Keratinocyte (primary cell): ENCODE measurements around the gene SLC30A3. TPM values are rescaled to one million over a fixed set of nuclear protein-coding genes. Genes with fewer than 3 reads are reported as not detected.

Source experiments
- DNase-seq: peaks from one replicate; pipeline ENCODE4 v3.0.0-alpha.2; 2011; ENCODE audit warnings: low read depth, missing footprints, low spot score
- FAIRE-seq: peaks from 2 replicates; lab custom pipeline; 2011; peaks lifted over from hg19 to GRCh38; lab: Jason Lieb, UNC
- H2AFZ ChIP-seq: 2 replicates; pipeline ENCODE4 v1.6.0; 2012; ENCODE audit warnings: low read length, control low read depth, inconsistent platforms; ENCODE audit not compliant: control insufficient read depth
- H3K27ac ChIP-seq: 2 replicates; pipeline ENCODE4 v1.5.1; 2011; ENCODE audit warnings: low read length; ENCODE audit not compliant: control insufficient read depth, insufficient read depth
- H3K27me3 ChIP-seq: 3 replicates; pipeline ENCODE4 v1.6.0; 2011; ENCODE audit warnings: low read length; ENCODE audit not compliant: control insufficient read depth, insufficient read depth; ENCODE audit errors: extremely low read depth
- H3K36me3 ChIP-seq, 2 experiments: 2 replicates in 1 of 2; 3 replicates in 1 of 2; pipeline ENCODE4 v1.5.1; 2011; ENCODE audit warnings: low read length in 2 of 2, mild to moderate bottlenecking in 1 of 2; ENCODE audit not compliant: control insufficient read depth in 2 of 2, insufficient read depth in 2 of 2; ENCODE audit errors: extremely low read depth in 1 of 2
- H3K4me1 ChIP-seq: 3 replicates; pipeline ENCODE4 v1.5.1; 2011; ENCODE audit warnings: low read length; ENCODE audit not compliant: control insufficient read depth, insufficient read depth; ENCODE audit errors: extremely low read depth
- H3K4me2 ChIP-seq: 3 replicates; pipeline ENCODE4 v1.6.0; 2011; ENCODE audit warnings: low read depth, low read length; ENCODE audit not compliant: control insufficient read depth, insufficient read depth; ENCODE audit errors: extremely low read depth
- H3K4me3 ChIP-seq, 3 experiments: fragments of 200-600 bp in 1 of 3; sonication (generic) in 1 of 3; 2 replicates in 2 of 3; 3 replicates in 1 of 3; pipeline ENCODE4 v1.5.1; 2011 to 2016; ENCODE audit warnings: low read length in 3 of 3, mild to moderate bottlenecking in 3 of 3, control low read depth in 2 of 3, inconsistent platforms in 1 of 3, low read depth in 1 of 3, mixed read lengths in 1 of 3, mixed run types in 1 of 3, moderate library complexity in 1 of 3; ENCODE audit not compliant: control insufficient read depth in 2 of 3, insufficient read depth in 2 of 3; ENCODE audit errors: extremely low read depth in 1 of 3
- H3K79me2 ChIP-seq: 2 replicates; pipeline ENCODE4 v1.6.0; 2012; ENCODE audit warnings: low read length; ENCODE audit not compliant: control insufficient read depth, insufficient read depth
- H3K9ac ChIP-seq: 3 replicates; pipeline ENCODE4 v1.6.0; 2011; ENCODE audit warnings: low read length; ENCODE audit not compliant: control insufficient read depth, insufficient read depth; ENCODE audit errors: extremely low read depth
- H3K9me1 ChIP-seq: 3 replicates; pipeline ENCODE4 v1.6.0; 2011; ENCODE audit warnings: low read length; ENCODE audit not compliant: control insufficient read depth, insufficient read depth; ENCODE audit errors: extremely low read depth
- H3K9me3 ChIP-seq: 2 replicates; pipeline ENCODE4 v1.5.1; 2012; ENCODE audit warnings: low read depth, low read length; ENCODE audit not compliant: control insufficient read depth
- H4K20me1 ChIP-seq: 3 replicates; pipeline ENCODE4 v1.6.0; 2011; ENCODE audit warnings: low read length; ENCODE audit not compliant: control insufficient read depth, insufficient read depth; ENCODE audit errors: extremely low read depth
- CTCF ChIP-seq, 3 experiments: IDR thresholded peaks in 1 of 3; conservative IDR thresholded peaks in 1 of 3; optimal IDR thresholded peaks in 1 of 3; 2 replicates in 2 of 3; 3 replicates in 1 of 3; pipeline versions ENCODE3 to v1.5.1; 2011; ENCODE audit warnings: low read length in 3 of 3, mild to moderate bottlenecking in 3 of 3, moderate library complexity in 2 of 3, control low read depth in 1 of 3, inconsistent platforms in 1 of 3; ENCODE audit not compliant: insufficient read depth in 2 of 3; ENCODE audit errors: extremely low read depth in 1 of 3
- EZH2 ChIP-seq: IDR thresholded peaks from one replicate; pipeline ENCODE4 v1.6.1; 2012; ENCODE audit warnings: inconsistent platforms, mild to moderate bottlenecking, low read length, moderate library complexity
- dilution Hi-C: fragments of 300-500 bp; cut with MboI; formaldehyde crosslinking; loops from one replicate; pipeline ENCODE4 v1.7.0; 2020; ENCODE audit warnings: low sequenced_read_pairs; ENCODE audit not compliant: extremely low pct_ligation_motif_present
- polyA plus RNA-seq, 5 experiments: library from polyadenylated mRNA; depleted of rRNA in 3 of 5; stranded (reverse) in 3 of 5; stranded (forward) in 1 of 5; unstranded in 1 of 5; fragments of >200 nt; gene quantifications; 1 replicate in 1 of 5; 2 replicates in 3 of 5; 3 replicates in 1 of 5; pipeline versions ENCODE4 v1.2.1 to v1.2.3, GENCODE V29; 2011 to 2012; ENCODE audit warnings: missing spikeins in 2 of 5, low read depth in 1 of 5, low replicate concordance in 1 of 5

SLC30A3 gene
- polyA plus RNA-seq, 1 donor (not counting 4 experiments of a cell fraction or from before 2014, with no cell fraction given) = not detected

GRCh38 chr2:27255187-27255586, 7.7 kb downstream of the SLC30A3 start:
- no peak overlapping the region for H3K9ac ChIP-seq
- H4K20me1 ChIP-seq = no peaks in the 10 kb centered on the region
- dilution Hi-C loops = no loop called here
- no peaks in the 10 kb centered on the region for H3K79me2 ChIP-seq
- DNase-seq = no peak
- peaks cover 2% of the 10 kb centered on the region for H3K4me1 ChIP-seq
- H3K27me3 ChIP-seq = peaks cover 44% of the 10 kb centered on the region
- no peak overlapping the region for H2AFZ ChIP-seq
- no peaks in the 10 kb centered on the region for H3K9me3 ChIP-seq
- no peak overlapping the region for H3K4me3 ChIP-seq
- H3K9me1 ChIP-seq = no peaks in the 10 kb centered on the region
- TF ChIP-seq CTCF (optimal IDR thresholded peaks at IDR 0.05 in 1 of 3, IDR thresholded peaks at IDR 0.05 in 1 of 3, conservative IDR thresholded peaks at IDR 0.05 in 1 of 3; ENCODE audit: extremely low read depth in 1 of 3, insufficient read depth in 2 of 3, low read length in 3 of 3) (no peak), EZH2 (no peak)
- no peak for FAIRE-seq
- no peak overlapping the region for H3K4me2 ChIP-seq
- no peaks in the 10 kb centered on the region for H3K36me3 ChIP-seq
- H3K27ac ChIP-seq = no peak overlapping the region

GRCh38 chr2:27251766-27252165, 11.1 kb downstream of the SLC30A3 start:
- H2AFZ ChIP-seq = no peak overlapping the region
- no peak overlapping the region for H3K4me3 ChIP-seq
- dilution Hi-C loops = no loop called here
- peaks cover 25% of the 10 kb centered on the region for H3K27me3 ChIP-seq
- H3K4me1 ChIP-seq = peaks cover 2% of the 10 kb centered on the region
- H3K36me3 ChIP-seq = no peaks in the 10 kb centered on the region
- no peaks in the 10 kb centered on the region for H3K9me3 ChIP-seq
- no peak overlapping the region for H3K4me2 ChIP-seq
- DNase-seq (no peak), FAIRE-seq (no peak)
- no peak overlapping the region for H3K27ac ChIP-seq
- H3K79me2 ChIP-seq = no peaks in the 10 kb centered on the region
- no peaks in the 10 kb centered on the region for H4K20me1 ChIP-seq
- TF ChIP-seq CTCF (optimal IDR thresholded peaks at IDR 0.05 in 1 of 3, IDR thresholded peaks at IDR 0.05 in 1 of 3, conservative IDR thresholded peaks at IDR 0.05 in 1 of 3; ENCODE audit: extremely low read depth in 1 of 3, insufficient read depth in 2 of 3, low read length in 3 of 3) = no peak
- TF ChIP-seq EZH2 = no peak
- no peaks in the 10 kb centered on the region for H3K9me1 ChIP-seq
- no peak overlapping the region for H3K9ac ChIP-seq
